ENCODE data around the gene PIK3R6.
A peak's percentile ranks its signal among the peaks of the same experiment; 100 is the strongest.
"Not testable (repeated sequence)": the region's sequence is repeated elsewhere in the genome, so short reads cannot be mapped to it uniquely, and the experiment has no call there.

The PIK3R6 gene

DNA sequence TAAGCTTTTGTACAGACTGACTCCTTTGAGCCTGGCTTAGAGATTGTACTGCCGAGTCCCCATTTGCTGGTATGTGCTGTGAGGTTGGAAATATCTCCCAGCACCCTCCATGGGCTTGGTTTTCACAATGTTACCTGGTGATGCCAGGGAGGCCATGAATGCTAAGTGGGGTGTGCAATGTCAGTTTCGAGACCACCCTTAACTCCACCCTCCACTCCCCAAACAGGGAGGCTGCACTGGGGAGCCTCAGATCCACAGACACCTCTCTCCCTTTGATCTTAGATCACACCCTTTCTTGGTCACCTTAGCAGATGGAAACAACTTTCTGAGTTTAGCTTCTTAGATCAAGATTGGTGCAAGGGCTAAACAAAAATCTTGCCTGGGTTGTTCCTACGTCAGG is 28.6 kb upstream of the PIK3R6 start:
- peak in 1 of 42 donors; percentile 3 for DNase-seq
- intact Hi-C loops (cut with DNase I): no loop called here

GRCh38 chr17:8894673-8895578 is 27.5 kb upstream of the PIK3R6 start:
- peak in 40 of 42 donors; percentile 22 to 80 (median 52) for DNase-seq
- intact Hi-C loops (cut with DNase I): no loop called here

GRCh38 chr17:8894202-8894671 is 26.8 kb upstream of the PIK3R6 start:
- intact Hi-C loops (cut with DNase I): no loop called here

DNA sequence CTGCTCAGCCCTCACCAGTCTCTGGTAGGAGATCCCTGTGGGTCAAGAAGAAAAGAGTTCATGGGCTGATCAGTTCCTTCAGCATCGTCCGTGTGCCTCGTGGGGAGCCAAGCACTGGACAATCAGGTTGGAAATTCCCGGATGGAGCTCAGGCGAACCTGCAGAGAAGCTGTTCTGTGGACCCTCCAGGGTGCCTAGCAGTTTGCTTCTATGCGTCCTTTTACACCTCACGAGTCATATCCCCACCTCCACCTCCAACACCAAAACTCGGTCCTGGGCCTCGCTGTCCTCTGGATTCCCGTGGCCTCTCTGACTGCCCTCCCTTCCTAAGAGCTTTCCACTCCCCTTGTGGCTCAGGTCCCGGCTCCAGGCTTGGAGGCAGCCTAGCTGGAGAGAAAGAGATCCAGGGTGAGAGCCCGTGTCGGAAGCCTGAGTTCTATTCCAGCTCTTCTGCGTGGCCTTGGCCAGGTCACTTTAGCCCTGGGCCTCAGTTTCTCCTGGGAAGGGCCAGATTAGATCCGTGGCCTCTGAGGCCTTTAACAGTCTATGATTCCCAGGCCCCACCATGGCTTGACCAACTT is 26.2 kb upstream of the PIK3R6 start:
- DNase-seq: peak in 2 of 42 donors; percentile 0 to 5
- intact Hi-C loops (cut with DNase I): no loop called here

More at GRCh38 chr17:8894202-8894671, 26.8 kb upstream of the PIK3R6 start:
- peak in 3 of 42 donors; percentile 7 to 39 (median 8) for DNase-seq

DNA sequence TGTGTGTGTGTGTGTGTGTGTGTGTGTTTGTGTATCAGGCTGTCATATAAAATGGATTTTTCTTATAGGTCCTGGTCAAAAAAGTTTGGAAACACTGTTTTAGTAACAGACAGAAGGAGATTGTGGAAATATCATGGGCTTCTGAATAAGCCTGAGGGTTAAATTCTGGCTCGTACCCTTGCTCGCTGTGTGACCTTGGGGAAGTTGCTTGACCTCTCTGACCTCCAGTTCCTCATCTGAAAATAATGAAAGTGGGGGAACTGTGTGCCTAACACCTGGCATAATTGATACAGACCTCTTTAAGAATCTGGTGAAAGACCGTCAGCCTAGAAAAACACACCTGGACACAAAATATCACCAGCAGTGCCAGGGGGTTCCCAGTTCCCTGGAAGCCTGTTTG is 25.6 kb upstream of the PIK3R6 start:
- intact Hi-C loops (cut with DNase I): no loop called here
- DNase-seq: no peak

GRCh38 chr17:8892338-8892690 is 24.8 kb upstream of the PIK3R6 start:
- intact Hi-C loops (cut with DNase I): no loop called here
- no peak for DNase-seq

DNA sequence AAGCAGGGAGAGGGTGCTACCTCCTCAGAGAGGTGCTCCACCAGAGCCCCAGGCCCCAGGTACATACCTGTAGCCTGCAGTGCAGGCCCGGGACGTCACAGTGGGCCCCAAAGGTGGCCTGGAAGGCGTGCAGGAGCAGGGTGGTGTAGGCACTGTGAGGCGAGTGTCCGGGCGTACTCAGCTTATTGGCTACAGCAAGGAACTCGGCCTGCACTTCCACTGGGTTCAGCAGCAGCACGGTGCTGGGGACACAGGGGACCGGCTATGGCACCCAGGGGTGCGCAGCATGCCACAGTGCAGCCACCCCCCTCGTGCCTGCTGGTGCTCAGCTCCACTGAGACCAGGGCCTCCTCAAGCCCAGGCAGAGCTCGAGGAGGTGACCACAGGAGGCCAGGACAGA is 23.2 kb upstream of the PIK3R6 start:
- intact Hi-C loops (cut with DNase I): no loop called here

DNA sequence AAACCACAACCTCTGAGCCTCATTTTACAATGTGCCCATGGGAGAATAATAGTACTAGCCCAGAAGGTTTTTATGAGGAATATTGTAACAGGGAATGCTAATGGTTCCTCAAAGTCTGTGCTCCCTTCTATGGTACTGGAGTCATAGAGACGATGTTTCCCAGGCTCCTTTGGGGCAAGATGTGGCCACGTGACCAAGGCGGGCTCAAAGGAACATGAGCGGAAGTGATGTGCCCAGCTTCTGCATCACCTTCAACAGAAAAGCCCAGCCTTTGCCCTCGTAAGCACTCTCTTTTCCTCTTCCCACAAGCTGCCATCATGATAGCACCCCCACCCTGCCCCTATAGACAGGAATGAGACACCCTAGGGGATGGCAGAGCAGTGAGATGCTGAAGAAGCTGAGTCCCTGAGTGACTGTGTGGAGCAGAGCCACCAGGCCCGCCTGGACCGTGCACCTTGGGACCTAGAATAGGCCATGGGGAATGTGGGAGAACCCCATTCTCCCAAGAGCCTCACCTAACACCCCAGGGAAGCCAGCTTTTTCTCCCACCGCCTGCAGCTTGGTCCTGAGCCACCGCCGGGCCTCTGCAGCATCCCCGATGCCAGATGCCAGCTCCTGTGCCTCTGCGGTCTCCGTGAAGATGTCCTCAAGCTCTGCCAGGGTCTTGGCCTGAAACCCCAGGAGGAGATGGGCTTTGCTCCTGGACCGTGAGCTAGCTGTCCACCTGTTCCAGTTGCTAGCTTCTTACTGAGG is 22.2 kb upstream of the PIK3R6 start:
- DNase-seq: no peak
- intact Hi-C loops (cut with DNase I): no loop called here

More for the DNA sequence above, 23.2 kb upstream of the PIK3R6 start:
- no peak for DNase-seq

DNA sequence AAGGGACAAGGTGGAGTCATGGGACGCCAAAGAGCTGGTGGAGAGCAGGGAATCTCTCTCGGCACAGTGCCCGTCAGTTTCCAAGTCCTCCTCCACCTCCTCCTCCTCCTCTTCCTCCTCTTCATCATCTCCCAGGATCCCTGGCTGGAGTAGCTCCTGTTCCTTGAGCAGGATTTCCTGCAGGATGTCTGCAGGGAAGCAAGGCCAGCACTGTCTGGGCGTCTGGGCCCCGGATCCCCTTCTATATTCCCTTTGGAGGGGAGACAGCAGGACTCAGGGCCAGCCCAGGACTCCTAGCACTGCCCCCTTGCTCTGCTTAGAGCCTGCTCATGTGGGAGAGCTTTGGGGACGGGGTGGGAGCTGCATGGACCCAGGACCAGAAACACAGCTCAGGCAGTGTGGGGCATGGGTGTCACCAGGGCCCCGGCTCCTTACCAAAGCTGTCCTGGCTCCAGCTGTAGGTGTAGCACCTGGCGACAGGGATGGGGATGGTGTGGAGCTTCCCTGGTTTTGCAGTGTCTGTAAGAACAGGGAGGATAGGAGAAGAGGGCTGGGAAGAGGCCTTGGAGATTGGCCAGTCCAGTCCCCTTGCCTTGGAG is 21.3 kb upstream of the PIK3R6 start:
- intact Hi-C loops (cut with DNase I): no loop called here
- no peak for DNase-seq

GRCh38 chr17:8887834-8888703 is 20.6 kb upstream of the PIK3R6 start:
- intact Hi-C loops (cut with DNase I): no loop called here
- DNase-seq: peak in 1 of 42 donors; percentile 0

DNA sequence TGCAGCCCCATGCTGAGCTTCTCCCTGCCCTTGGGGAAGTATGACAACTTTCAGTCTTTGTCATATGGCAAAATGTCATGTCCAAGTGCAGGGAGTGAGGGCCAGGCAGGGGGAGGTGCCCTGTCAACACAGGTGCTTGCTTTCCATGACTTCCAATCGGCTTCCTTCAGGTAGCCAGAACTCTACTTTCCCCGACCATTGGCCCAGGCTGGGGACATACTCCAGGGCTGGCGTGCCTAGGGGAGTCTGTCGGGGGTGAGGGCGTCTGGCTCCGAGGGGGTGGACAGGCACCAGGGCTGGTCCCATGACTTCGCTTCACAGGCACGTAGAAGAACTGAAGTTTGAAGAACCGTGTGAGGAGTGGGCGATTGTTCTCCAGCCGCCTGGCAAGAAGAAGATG is 19.8 kb upstream of the PIK3R6 start:
- intact Hi-C loops (cut with DNase I): no loop called here
- DNase-seq: peak in 1 of 42 donors; percentile 4

DNA sequence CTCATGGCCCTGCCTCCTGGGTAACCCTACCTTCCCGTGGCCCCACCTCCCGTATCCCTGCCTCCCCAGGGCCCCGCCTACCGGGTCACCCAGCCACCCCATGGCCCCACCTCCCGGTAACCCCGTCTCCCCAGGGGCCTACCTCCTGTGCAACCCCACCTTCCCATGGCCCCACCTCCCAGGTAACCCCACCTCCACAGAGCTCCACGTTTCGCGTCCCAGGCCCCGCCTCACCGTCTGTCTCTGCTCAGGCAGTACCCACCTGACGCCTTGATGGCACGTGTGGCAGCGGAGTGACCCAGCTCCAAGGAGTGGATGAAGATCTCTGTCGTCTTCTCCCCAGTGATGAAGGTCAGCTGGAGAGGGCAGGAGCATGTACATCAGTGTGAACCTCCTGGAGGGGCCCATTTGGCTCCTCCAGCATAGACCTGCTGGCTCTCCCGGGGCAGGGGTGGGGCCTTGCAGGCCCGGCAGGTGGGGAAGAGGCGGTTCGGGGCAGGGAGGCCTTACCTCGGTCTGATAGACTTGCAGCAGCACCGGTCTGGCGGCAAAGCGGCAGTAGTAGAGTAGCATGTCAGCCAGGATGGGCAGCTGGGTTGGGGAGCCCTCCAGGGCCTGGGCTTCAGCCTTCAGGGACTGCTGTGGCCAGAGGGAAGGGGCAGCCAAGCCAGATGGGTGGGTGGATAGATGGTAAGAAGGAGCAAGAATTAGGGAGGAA is 18.7 kb upstream of the PIK3R6 start:
- intact Hi-C loops (cut with DNase I): no loop called here
- DNase-seq: no peak

DNA sequence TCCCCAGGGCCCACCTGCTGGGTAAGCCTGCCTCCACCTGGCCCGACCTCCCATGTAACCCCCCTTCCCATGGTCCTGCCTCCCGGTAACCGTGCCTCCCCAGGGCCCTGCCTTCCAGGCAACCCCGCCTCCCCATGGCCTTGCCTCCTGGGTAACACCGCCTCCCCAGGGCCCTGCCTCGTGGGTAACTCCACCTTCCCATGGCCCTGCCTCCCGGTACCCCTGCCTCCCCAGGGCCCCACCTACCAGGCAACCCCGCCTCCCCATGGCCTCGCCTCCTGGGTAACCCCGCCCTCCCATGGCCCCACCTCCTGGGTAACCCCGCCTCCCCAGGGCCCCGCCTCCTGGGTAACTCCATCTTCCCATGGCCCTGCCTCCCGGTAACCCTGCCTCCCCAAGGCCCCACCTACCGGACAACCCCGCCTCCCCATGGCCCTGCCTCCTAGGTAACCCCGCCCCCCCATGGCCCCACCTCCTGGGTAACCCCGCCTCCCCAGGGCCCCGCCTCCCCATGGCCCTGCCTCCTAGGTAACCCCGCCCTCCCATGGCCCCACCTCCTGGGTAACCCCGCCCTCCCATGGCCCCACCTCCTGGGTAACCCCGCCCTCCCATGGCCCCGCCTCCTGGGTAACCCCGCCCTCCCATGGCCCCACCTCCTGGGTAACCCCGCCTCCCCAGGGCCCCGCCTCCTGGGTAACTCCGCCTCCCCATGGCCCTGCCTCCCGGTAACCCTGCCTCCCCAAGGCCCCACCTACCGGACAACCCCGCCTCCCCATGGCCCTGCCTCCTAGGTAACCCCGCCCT is 17.9 kb upstream of the PIK3R6 start:
- DNase-seq; intact Hi-C loops (cut with DNase I): not testable (repeated sequence)

- DNase-seq: no peak
These were observed 17.0 kb upstream of the PIK3R6 start for GRCh38 chr17:8884336-8884990.

DNA sequence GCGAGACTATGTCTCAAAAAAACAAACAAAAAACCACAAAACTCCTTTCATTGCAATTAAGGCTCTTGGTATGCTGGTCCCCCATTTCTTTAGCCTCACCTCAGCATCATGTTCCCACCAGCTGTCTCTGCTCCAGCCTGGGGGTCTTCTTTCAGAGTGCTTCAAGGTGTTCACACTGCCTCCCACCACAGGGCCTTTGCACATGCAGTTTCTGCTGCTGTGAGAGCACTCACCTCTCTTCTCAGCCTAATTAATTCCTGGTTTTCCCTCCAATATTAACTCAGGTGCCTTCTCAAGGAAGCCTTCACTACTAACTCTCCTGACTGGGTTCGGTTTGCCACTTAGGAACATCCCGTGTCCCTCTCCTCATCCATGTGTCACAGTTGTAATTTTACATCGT is 15.9 kb upstream of the PIK3R6 start:
- intact Hi-C loops (cut with DNase I): no loop called here
- DNase-seq: no peak

More at GRCh38 chr17:8884336-8884990, 17.0 kb upstream of the PIK3R6 start:
- intact Hi-C loops (cut with DNase I): no loop called here

GRCh38 chr17:8881606-8882005 is 14.1 kb upstream of the PIK3R6 start:
- DNase-seq: no peak

More at GRCh38 chr17:8881606-8882005, 14.1 kb upstream of the PIK3R6 start:
- intact Hi-C loops (cut with DNase I): no loop called here

All from head of caudate nucleus (tissue), 42 donors.